Stimulated activated CD4-positive, alpha-beta T cell treated with anti-CD3 and anti-CD28 coated beads, Interleukin-2, amount 100 ng/mL, for 4 hours (primary cell): ENCODE results near the gene PTBP3.
"Not testable (repeated sequence)": the region's sequence is repeated elsewhere in the genome, so short reads cannot be mapped to it uniquely, and the experiment has no call there.

Experiments used
- DNase-seq: peaks from one replicate; pipeline ENCODE4 v3.0.0-alpha.2; 2020; ENCODE audit warnings: low read depth

PTBP3 gene

GRCh38 chr9:112268413-112268812 is 65.0 kb downstream of the PTBP3 start:
- DNase-seq: no peak

- not testable (repeated sequence) for DNase-seq
Observed at GRCh38 chr9:112267086-112267485, 66.3 kb downstream of the PTBP3 start.

GRCh38 chr9:112265391-112265790 is 68.0 kb downstream of the PTBP3 start:
- DNase-seq: no peak

GRCh38 chr9:112262577-112262976 is 70.8 kb downstream of the PTBP3 start:
- DNase-seq: no peak

- DNase-seq: no peak
Observed at GRCh38 chr9:112261133-112261532, 72.3 kb downstream of the PTBP3 start.

GRCh38 chr9:112258106-112258505 is 75.3 kb downstream of the PTBP3 start:
- no peak for DNase-seq

GRCh38 chr9:112252194-112252593 is 81.2 kb downstream of the PTBP3 start:
- DNase-seq: no peak

- DNase-seq: no peak
Observed at GRCh38 chr9:112249277-112249676, 84.1 kb downstream of the PTBP3 start.

GRCh38 chr9:112248722-112249121 is 84.7 kb downstream of the PTBP3 start:
- no peak for DNase-seq

- DNase-seq: no peak
Observed at GRCh38 chr9:112247090-112247489, 86.3 kb downstream of the PTBP3 start.

- no peak for DNase-seq
Observed at GRCh38 chr9:112245126-112245525, 88.3 kb downstream of the PTBP3 start.

GRCh38 chr9:112242147-112242804 is 91.1 kb downstream of the PTBP3 start:
- DNase-seq: no peak

GRCh38 chr9:112241491-112241890 is 91.9 kb downstream of the PTBP3 start:
- DNase-seq: no peak

GRCh38 chr9:112239708-112240107 is 93.7 kb downstream of the PTBP3 start:
- DNase-seq: no peak

- DNase-seq: no peak
Observed at GRCh38 chr9:112239284-112239683, 94.1 kb downstream of the PTBP3 start.

GRCh38 chr9:112234779-112235178 is 98.6 kb downstream of the PTBP3 start:
- DNase-seq: no peak

- no peak for DNase-seq
Observed at GRCh38 chr9:112233769-112234168, 99.7 kb downstream of the PTBP3 start.

GRCh38 chr9:112232233-112232632 is 101.2 kb downstream of the PTBP3 start:
- DNase-seq: no peak

GRCh38 chr9:112226091-112226490 is 107.3 kb downstream of the PTBP3 start:
- no peak for DNase-seq

GRCh38 chr9:112224401-112225289 is 108.8 kb downstream of the PTBP3 start:
- no peak for DNase-seq

- DNase-seq: no peak
Observed at GRCh38 chr9:112218908-112219307, 114.5 kb downstream of the PTBP3 start.

GRCh38 chr9:112212926-112213325 is 120.5 kb downstream of the PTBP3 start:
- no peak for DNase-seq

GRCh38 chr9:112207451-112207850 is 126.0 kb downstream of the PTBP3 start:
- no peak for DNase-seq
